ENCODE results near the gene TRAK1.

- no peak for TF ChIP-seq EZH2phosphoT487 (IDR thresholded peaks at IDR 0.05; ENCODE audit: borderline replicate concordance, low read depth, low read length)
- TF ChIP-seq, protein P1, sequence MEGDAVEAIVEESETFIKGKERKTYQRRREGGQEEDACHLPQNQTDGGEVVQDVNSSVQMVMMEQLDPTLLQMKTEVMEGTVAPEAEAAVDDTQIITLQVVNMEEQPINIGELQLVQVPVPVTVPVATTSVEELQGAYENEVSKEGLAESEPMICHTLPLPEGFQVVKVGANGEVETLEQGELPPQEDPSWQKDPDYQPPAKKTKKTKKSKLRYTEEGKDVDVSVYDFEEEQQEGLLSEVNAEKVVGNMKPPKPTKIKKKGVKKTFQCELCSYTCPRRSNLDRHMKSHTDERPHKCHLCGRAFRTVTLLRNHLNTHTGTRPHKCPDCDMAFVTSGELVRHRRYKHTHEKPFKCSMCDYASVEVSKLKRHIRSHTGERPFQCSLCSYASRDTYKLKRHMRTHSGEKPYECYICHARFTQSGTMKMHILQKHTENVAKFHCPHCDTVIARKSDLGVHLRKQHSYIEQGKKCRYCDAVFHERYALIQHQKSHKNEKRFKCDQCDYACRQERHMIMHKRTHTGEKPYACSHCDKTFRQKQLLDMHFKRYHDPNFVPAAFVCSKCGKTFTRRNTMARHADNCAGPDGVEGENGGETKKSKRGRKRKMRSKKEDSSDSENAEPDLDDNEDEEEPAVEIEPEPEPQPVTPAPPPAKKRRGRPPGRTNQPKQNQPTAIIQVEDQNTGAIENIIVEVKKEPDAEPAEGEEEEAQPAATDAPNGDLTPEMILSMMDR (conservative IDR thresholded peaks at IDR 0.05; ENCODE audit: low read length), result no peak
Measured at GRCh38 chr3:42166214-42166613, 75.1 kb downstream of the TRAK1 start.

Measured in OCI-LY7 (cell line).